SU-DHL-6 (cell line): ENCODE data around the gene CYB5R3.
"Not testable (repeated sequence)": the region's sequence is repeated elsewhere in the genome, so short reads cannot be mapped to it uniquely, and the experiment has no call there.

Experiments
- H2AFZ ChIP-seq: fragments of 200-600 bp; sonication (generic); 2 replicates; pipeline ENCODE4 v1.6.1; 2014; ENCODE audit warnings: low read depth, mild to moderate bottlenecking, moderate library complexity, mixed read lengths, antibody characterized with exemption, low read length; ENCODE audit not compliant: severe bottlenecking
- H3F3A ChIP-seq: fragments of 200-600 bp; shearing (Covaris generic); 2 replicates; pipeline ENCODE4 v1.6.0; 2016; ENCODE audit warnings: antibody characterized with exemption, mild to moderate bottlenecking; ENCODE audit not compliant: insufficient read depth
- H3K27ac ChIP-seq: fragments of 200-600 bp; sonication (generic); 2 replicates; pipeline ENCODE4 v1.5.1; 2016; ENCODE audit warnings: low read depth, mild to moderate bottlenecking, low read length, moderate library complexity, mixed read lengths
- H3K27me3 ChIP-seq: fragments of 200-600 bp; sonication (generic), shearing (Covaris generic); 2 replicates; pipeline ENCODE4 v1.6.0; 2014; ENCODE audit warnings: mild to moderate bottlenecking, low read length
- H3K36me3 ChIP-seq: fragments of 200-600 bp; sonication (generic); 2 replicates; pipeline ENCODE4 v1.6.1; 2014; ENCODE audit warnings: mild to moderate bottlenecking, low read length, mixed read lengths
- H3K4me2 ChIP-seq: fragments of 300-600, 200-600 bp; shearing (Covaris generic), sonication (generic); 2 replicates; pipeline ENCODE4 v1.6.0; 2014; ENCODE audit warnings: low read length, low read depth, mild to moderate bottlenecking; ENCODE audit not compliant: poor library complexity, severe bottlenecking
- H3K4me3 ChIP-seq: fragments of 200-600 bp; sonication (generic); 2 replicates; pipeline ENCODE4 v1.5.1; 2014; ENCODE audit warnings: antibody characterized with exemption, low read length, mild to moderate bottlenecking, mixed read lengths; ENCODE audit not compliant: insufficient read depth, poor library complexity, severe bottlenecking
- H3K79me2 ChIP-seq: fragments of 200-600 bp; sonication (generic); 2 replicates; pipeline ENCODE4 v1.6.1; 2014; ENCODE audit warnings: mild to moderate bottlenecking, low read length, moderate library complexity; ENCODE audit not compliant: insufficient read depth
- H3K9ac ChIP-seq: fragments of 200-600 bp; sonication (generic); 2 replicates; pipeline ENCODE4 v1.7.0; 2014; ENCODE audit warnings: mild to moderate bottlenecking, low read length
- H3K9me2 ChIP-seq: fragments of 200-600 bp; sonication (generic); replicated peaks from 2 replicates; pipeline ENCODE4 v1.6.1; 2014; ENCODE audit warnings: low read length; ENCODE audit not compliant: insufficient read depth
- H3K9me3 ChIP-seq: fragments of 200-600 bp; sonication (generic); 2 replicates; pipeline ENCODE4 v1.6.1; 2014; ENCODE audit warnings: low read length, mixed read lengths; ENCODE audit not compliant: insufficient read depth
- H4K20me1 ChIP-seq: fragments of 200-600 bp; sonication (generic); 2 replicates; pipeline ENCODE4 v1.6.1; 2014; ENCODE audit warnings: low read depth, mild to moderate bottlenecking, antibody characterized with exemption, low read length, moderate library complexity, mixed read lengths

Gene CYB5R3

GRCh38 chr22:42575996-42576574 is 73.1 kb downstream of the CYB5R3 start:
- H3K27me3 ChIP-seq, H3K4me2 ChIP-seq, H3K9ac ChIP-seq, H3K27ac ChIP-seq, H3K4me3 ChIP-seq, H4K20me1 ChIP-seq, H3K9me2 ChIP-seq, H2AFZ ChIP-seq, H3K36me3 ChIP-seq, H3F3A ChIP-seq, H3K9me3 ChIP-seq: not testable (repeated sequence)
- H3K79me2 ChIP-seq: peaks cover 15% of the 10 kb centered on the region

- not testable (repeated sequence) for H2AFZ ChIP-seq, H3K9ac ChIP-seq, H3K9me2 ChIP-seq, H3F3A ChIP-seq, H3K27me3 ChIP-seq, H3K79me2 ChIP-seq, H3K9me3 ChIP-seq, H4K20me1 ChIP-seq, H3K27ac ChIP-seq, H3K36me3 ChIP-seq, H3K4me2 ChIP-seq, H3K4me3 ChIP-seq
Observed at GRCh38 chr22:42574468-42574867, 74.7 kb downstream of the CYB5R3 start.

- H3F3A ChIP-seq, H3K9ac ChIP-seq, H3K36me3 ChIP-seq, H3K4me2 ChIP-seq, H3K27me3 ChIP-seq, H3K27ac ChIP-seq, H3K9me2 ChIP-seq, H2AFZ ChIP-seq, H3K4me3 ChIP-seq, H4K20me1 ChIP-seq, H3K79me2 ChIP-seq, H3K9me3 ChIP-seq: not testable (repeated sequence)
Observed at GRCh38 chr22:42574046-42574445, 75.1 kb downstream of the CYB5R3 start.

DNA sequence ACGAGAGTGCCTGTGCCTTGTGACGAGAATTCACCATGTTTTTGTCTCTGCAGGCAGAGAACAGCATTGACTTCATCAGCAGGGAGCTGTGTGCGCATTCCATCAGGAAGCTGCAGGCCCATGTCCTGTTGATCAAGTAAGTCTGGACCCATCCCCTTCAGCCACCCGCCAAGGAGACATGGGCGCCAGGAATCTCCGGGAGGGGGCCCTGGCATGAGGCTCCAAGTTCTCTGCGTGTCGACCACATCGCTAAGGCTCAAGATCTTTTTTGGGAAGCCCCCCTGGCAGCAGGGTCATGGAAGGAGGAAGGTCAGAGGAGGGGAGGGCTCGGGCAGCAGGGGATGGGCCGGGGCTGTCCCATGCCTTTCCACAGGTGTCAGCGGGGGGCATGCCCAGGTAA is 78.1 kb downstream of the CYB5R3 start:
- H3K9me3 ChIP-seq, H4K20me1 ChIP-seq, H3K27me3 ChIP-seq, H3K36me3 ChIP-seq, H3K9me2 ChIP-seq, H3K4me3 ChIP-seq, H3K27ac ChIP-seq, H3K9ac ChIP-seq, H3K79me2 ChIP-seq, H3F3A ChIP-seq, H2AFZ ChIP-seq, H3K4me2 ChIP-seq: not testable (repeated sequence)

DNA sequence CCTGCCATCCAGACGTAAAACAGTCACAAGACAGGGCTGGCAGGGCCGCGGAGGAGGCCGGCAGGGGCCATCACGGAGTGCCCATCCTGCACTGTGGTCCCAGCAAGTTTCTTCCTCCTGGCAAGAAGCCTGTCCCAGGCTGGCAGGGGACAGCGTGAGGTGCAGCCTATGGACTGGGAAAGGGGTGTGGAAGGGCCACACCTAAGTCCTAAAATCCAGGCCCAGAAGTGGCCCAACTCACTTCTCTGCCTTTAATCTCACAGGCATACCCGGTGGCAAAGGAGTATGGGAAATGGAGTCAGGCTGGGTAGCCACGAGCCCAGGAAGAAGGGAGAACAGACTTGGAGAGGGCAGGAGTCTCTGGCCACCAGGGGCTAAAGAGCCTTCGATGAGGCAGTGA is 78.6 kb downstream of the CYB5R3 start:
- H3K36me3 ChIP-seq, H3F3A ChIP-seq, H3K79me2 ChIP-seq, H3K9me3 ChIP-seq, H3K9ac ChIP-seq, H2AFZ ChIP-seq, H3K9me2 ChIP-seq, H3K4me2 ChIP-seq, H3K27ac ChIP-seq, H4K20me1 ChIP-seq, H3K27me3 ChIP-seq, H3K4me3 ChIP-seq: not testable (repeated sequence)

DNA sequence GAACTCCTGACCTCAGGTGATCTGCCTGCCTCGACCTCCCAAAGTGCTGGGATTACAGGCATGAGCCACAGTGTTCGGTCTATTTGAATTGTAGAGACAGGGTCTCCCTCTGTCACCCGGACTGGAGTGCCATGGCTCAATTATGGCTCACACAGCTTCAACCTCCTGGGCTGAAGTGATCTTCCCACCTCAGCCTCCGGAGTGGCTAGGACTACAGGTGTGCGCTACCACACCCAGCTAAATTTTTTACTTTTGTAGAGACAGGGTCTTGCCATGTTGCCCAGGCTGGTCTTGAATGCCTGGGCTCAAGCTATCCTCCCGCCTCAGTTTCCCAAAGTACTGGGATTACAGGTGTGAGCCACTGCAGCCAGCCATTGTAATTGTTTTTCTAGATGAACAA is 81.2 kb downstream of the CYB5R3 start:
- H3K27ac ChIP-seq, H3K79me2 ChIP-seq: not testable (repeated sequence)

More for the DNA sequence above, 81.2 kb downstream of the CYB5R3 start:
- H3K9me2 ChIP-seq, H3K4me2 ChIP-seq, H3K4me3 ChIP-seq, H2AFZ ChIP-seq, H3K36me3 ChIP-seq, H3K27me3 ChIP-seq, H3F3A ChIP-seq, H3K9me3 ChIP-seq, H4K20me1 ChIP-seq, H3K9ac ChIP-seq: not testable (repeated sequence)
